Lung (tissue), 12 donors: ENCODE data around the gene ACAA1. TPM values are rescaled to one million over a fixed set of nuclear protein-coding genes. Genes with fewer than 3 reads are reported as not detected.

Source experiments
- ATAC-seq: fragments of 200-7000 bp; cut with Tn5 transposase; one replicate; pipeline ENCODE4 v1.9.1; 2020; ENCODE audit warnings: moderate number of reproducible peaks; ENCODE audit not compliant: insufficient read depth, low FRiP score
- DNase-seq, 3 donors: peaks; one replicate each; pipeline ENCODE4 v3.0.0-alpha.2; 2013 to 2017
- H3K27ac ChIP-seq, 2 donors: one replicate each; pipeline ENCODE4 v1.5.1; 2013; ENCODE audit warnings: mild to moderate bottlenecking in 2 of 2, moderate library complexity in 2 of 2, control low read depth in 1 of 2, inconsistent platforms in 1 of 2, low read depth in 1 of 2, low read length in 1 of 2
- H3K27me3 ChIP-seq, 3 donors: one replicate each; pipeline ENCODE4 v1.5.1; 2013; ENCODE audit warnings: low read length in 2 of 3; ENCODE audit not compliant: control insufficient read depth in 3 of 3, insufficient read depth in 3 of 3
- H3K36me3 ChIP-seq, 4 donors: one replicate each; pipeline ENCODE4 v1.5.1; 2013; ENCODE audit warnings: low read length in 4 of 4, mild to moderate bottlenecking in 1 of 4, moderate library complexity in 1 of 4; ENCODE audit not compliant: control insufficient read depth in 4 of 4, insufficient read depth in 4 of 4
- H3K4me1 ChIP-seq, 5 donors: one replicate each; pipeline ENCODE4 v1.5.1; 2013; ENCODE audit warnings: low read length in 5 of 5, mild to moderate bottlenecking in 2 of 5, moderate library complexity in 1 of 5; ENCODE audit not compliant: control insufficient read depth in 5 of 5, insufficient read depth in 5 of 5
- H3K4me3 ChIP-seq: one replicate; pipeline ENCODE4 v1.5.1; 2013; ENCODE audit warnings: mild to moderate bottlenecking, control low read depth, moderate library complexity
- H3K9ac ChIP-seq, 2 donors: one replicate each; pipeline ENCODE4 v1.5.1; 2013; ENCODE audit warnings: low read length in 2 of 2, control low read depth in 1 of 2; ENCODE audit not compliant: insufficient read depth in 1 of 2
- H3K9me3 ChIP-seq, 4 donors: one replicate each; pipeline ENCODE4 v1.5.1; 2013; ENCODE audit warnings: low read length in 3 of 4, mild to moderate bottlenecking in 1 of 4, moderate library complexity in 1 of 4; ENCODE audit not compliant: control insufficient read depth in 4 of 4, insufficient read depth in 3 of 4
- CTCF ChIP-seq: IDR thresholded peaks from 2 replicates; pipeline ENCODE4 v1.5.1; 2012; ENCODE audit warnings: mild to moderate bottlenecking; ENCODE audit errors: control extremely low read depth, extremely low read depth
- WGBS, 2 donors: extraction: QIAGEN DNeasy Blood & Tissue Kit; methylation state at CpG; one replicate each; pipeline ENCODE4 v1.1.7; 2013; 5-methylcytosine and 5-hydroxymethylcytosine counted together
- polyA plus RNA-seq, 2 donors: library from polyadenylated mRNA; stranded (reverse); fragments of 200-250 nt; gene quantifications; one replicate each; pipeline ENCODE4 v1.2.1, GENCODE V29; 2013
- total RNA-seq, 2 donors: library from RNA; depleted of rRNA in 1 of 2; stranded (reverse); fragments of >200 nt in 1 of 2; gene quantifications; one replicate each; pipeline ENCODE4 v1.2.1, GENCODE V29; 2014 to 2021
- donor health status: control.
- donor health status: control.
- donor health status: Bipolar disorder and iron deficiency.
- donor health status: healthy.
- donor health status: DM: yes; HTN: yes; CAD: no.

Gene ACAA1
- total and polyA plus RNA-seq, 4 donors, result 50.1 to 112 (median 89.0) TPM

DNA sequence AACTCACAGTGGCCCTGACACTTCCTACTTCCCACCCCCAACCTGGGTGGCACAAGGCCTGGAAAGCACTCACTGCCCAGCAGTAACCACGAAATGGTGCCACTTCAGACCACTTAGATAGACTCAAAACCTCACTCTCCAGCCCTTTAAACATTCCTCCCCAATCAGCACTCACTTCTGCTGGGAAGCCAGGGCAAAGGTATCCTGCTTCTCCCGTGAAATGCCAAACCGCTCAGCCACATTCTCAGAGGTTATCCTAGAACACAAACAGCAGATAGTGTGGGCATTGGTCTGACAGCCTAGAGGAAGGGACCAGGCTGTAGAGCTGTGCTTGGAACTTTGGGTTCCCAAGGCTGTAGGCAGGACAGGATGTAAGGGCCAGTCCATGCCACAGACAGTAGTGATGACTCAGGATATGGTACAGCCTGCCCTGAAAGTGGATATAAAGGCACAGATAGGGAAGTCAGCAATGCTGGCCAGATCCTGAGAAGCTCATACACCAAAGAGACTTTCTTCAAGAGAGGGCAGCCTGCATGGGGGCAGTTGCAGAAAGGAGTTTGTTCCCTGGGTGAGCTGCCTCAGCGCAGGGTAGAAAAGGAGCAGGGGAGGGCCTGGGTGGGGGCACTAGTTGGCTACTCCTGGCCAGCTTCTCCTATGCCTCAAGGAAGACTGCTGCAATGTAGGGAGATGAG, 9.2 kb downstream of the ACAA1 start:
- no peak overlapping the region for H3K9ac ChIP-seq
- 83 to 89% methylated on average over 4 of the region's 4 CpGs for WGBS, 2 donors
- no peaks in the 10 kb centered on the region for H3K9me3 ChIP-seq
- ATAC-seq, result peak; percentile 74
- peaks cover 15 to 57% (median 45%) of the 10 kb centered on the region in 4 donors for H3K36me3 ChIP-seq
- DNase-seq, result no peak
- no peaks in the 10 kb centered on the region for H3K27me3 ChIP-seq
- peaks cover 0 to 12% (median 0%) of the 10 kb centered on the region in 5 donors for H3K4me1 ChIP-seq
- H3K4me3 ChIP-seq, result no peak overlapping the region
- no peak for TF ChIP-seq CTCF
- H3K27ac ChIP-seq, result peak overlapping the region; percentile 6 to 70

GRCh38 chr3:38126121-38126892, 10.6 kb downstream of the ACAA1 start:
- no peak for ATAC-seq
- no peak for DNase-seq
- Histone ChIP-seq H3K27me3 (no peaks in the 10 kb centered on the region), H3K4me3 (no peak overlapping the region), H3K9me3 (no peaks in the 10 kb centered on the region), H3K36me3 (peaks cover 23 to 65% (median 48%) of the 10 kb centered on the region in 4 donors), H3K9ac (no peak overlapping the region), H3K27ac (no peak overlapping the region), H3K4me1 (peaks cover 0 to 12% (median 0%) of the 10 kb centered on the region in 5 donors)
- no peak for TF ChIP-seq CTCF
- 97 to 99% methylated on average over 6 of the region's 6 CpGs for WGBS, 2 donors

DNA sequence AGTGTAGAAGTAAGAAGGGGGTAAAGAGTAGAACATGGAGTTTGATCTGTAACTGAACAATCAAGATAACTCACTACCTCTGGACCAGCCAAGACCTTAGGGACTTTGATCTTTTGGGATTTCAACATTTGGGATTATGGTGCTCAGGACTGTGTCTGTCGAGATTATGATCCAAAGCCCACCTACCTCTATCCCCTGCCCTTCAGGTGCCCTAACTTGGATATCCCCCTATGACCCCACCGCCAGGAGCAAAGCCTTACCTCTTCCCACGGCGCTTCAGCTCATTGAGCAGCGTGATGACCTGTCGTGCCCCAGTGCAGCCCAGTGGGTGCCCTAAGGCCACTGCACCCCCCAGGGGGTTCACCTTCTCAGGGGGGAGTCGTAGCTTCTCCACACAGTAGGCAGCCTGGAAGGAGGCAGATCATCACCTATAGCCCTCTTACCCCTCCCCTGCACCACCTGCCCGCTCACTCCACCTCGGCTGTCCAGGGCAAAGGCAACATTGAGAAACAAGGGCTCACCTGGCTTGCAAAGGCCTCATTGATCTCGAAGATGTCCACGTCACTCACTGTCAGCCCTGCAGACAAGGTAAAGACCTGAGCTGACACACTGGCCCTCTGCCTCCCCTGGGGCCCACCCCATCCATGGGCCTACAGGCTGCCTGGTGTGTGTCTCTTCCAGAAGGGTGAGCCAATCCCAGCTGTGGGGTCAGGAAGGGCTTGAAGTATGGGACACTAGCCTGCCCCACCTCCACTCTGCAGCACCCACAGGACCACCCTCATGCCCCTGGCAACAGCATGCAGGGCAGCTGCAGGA, 11.4 kb downstream of the ACAA1 start:
- DNase-seq, result no peak
- no peak for ATAC-seq
- TF ChIP-seq CTCF, result no peak
- Histone ChIP-seq H3K9ac (no peak overlapping the region), H3K9me3 (no peaks in the 10 kb centered on the region), H3K27me3 (no peaks in the 10 kb centered on the region), H3K27ac (no peak overlapping the region), H3K4me1 (peaks cover 0 to 9% (median 0%) of the 10 kb centered on the region in 5 donors), H3K4me3 (no peak overlapping the region), H3K36me3 (peaks cover 23 to 66% (median 44%) of the 10 kb centered on the region in 4 donors)
- WGBS, 2 donors, result 91 to 95% methylated on average over 11 of the region's 11 CpGs
